H9 (cell line): Measurements from ENCODE around the gene ZWILCH. TPM values are rescaled to one million over a fixed set of nuclear protein-coding genes. Genes with fewer than 3 reads are reported as not detected.

Experiments
- DNase-seq: peaks from one replicate; pipeline ENCODE4 v3.0.0-alpha.2; 2017
- H2AFZ ChIP-seq: one replicate; pipeline ENCODE4 v1.6.1; 2013; ENCODE audit warnings: mild to moderate bottlenecking, low read length, control low read depth, moderate library complexity
- H2AK5ac ChIP-seq: 2 replicates; pipeline ENCODE4 v1.6.1; 2013; ENCODE audit warnings: low read length, control low read depth, mixed read lengths; ENCODE audit not compliant: insufficient read length
- H2BK120ac ChIP-seq: one replicate; pipeline ENCODE4 v1.6.1; 2013; ENCODE audit warnings: low read depth, mild to moderate bottlenecking, low read length, control low read depth, inconsistent platforms; ENCODE audit not compliant: poor library complexity, severe bottlenecking
- H2BK12ac ChIP-seq: 2 replicates; pipeline ENCODE4 v1.6.1; 2013; ENCODE audit warnings: low read length, control low read depth, mixed read lengths, low read depth; ENCODE audit not compliant: insufficient read length
- H2BK15ac ChIP-seq: 2 replicates; pipeline ENCODE4 v1.6.1; 2013; ENCODE audit warnings: low read depth, low read length, control low read depth
- H2BK20ac ChIP-seq: one replicate; pipeline ENCODE4 v1.6.1; 2013; ENCODE audit warnings: low read depth, mild to moderate bottlenecking, low read length, control low read depth, inconsistent platforms; ENCODE audit not compliant: poor library complexity, severe bottlenecking
- H2BK5ac ChIP-seq: 2 replicates; pipeline ENCODE4 v1.6.1; 2013; ENCODE audit warnings: low read length, control low read depth, mixed read lengths; ENCODE audit not compliant: insufficient read length
- H3K14ac ChIP-seq: 2 replicates; pipeline ENCODE4 v1.6.1; 2013; ENCODE audit warnings: low read length, control low read depth; ENCODE audit not compliant: insufficient read depth
- H3K18ac ChIP-seq: 2 replicates; pipeline ENCODE4 v1.6.1; 2013; ENCODE audit warnings: low read depth, mild to moderate bottlenecking, mixed read lengths, low read length, control low read depth; ENCODE audit not compliant: insufficient read length
- H3K23ac ChIP-seq: 2 replicates; pipeline ENCODE4 v1.6.1; 2013; ENCODE audit warnings: low read length, control low read depth, mixed read lengths, low read depth; ENCODE audit not compliant: insufficient read length
- H3K23me2 ChIP-seq: 2 replicates; pipeline ENCODE4 v1.6.1; 2013; ENCODE audit warnings: low read depth, mild to moderate bottlenecking, mixed read lengths, low read length, control low read depth; ENCODE audit not compliant: insufficient read length, poor library complexity, severe bottlenecking
- H3K27ac ChIP-seq: 2 replicates; pipeline ENCODE4 v1.5.1; 2013; ENCODE audit warnings: low read length, control low read depth, mixed read lengths, low read depth; ENCODE audit not compliant: insufficient read length
- H3K27me3 ChIP-seq: 2 replicates; pipeline ENCODE4 v1.6.1; 2013; ENCODE audit warnings: low read length, control low read depth, inconsistent platforms; ENCODE audit not compliant: insufficient read depth
- H3K4ac ChIP-seq: 2 replicates; pipeline ENCODE4 v1.6.1; 2013; ENCODE audit warnings: low read depth, mild to moderate bottlenecking, control low read depth, inconsistent platforms, low read length, moderate library complexity
- H3K4me1 ChIP-seq: 2 replicates; pipeline ENCODE4 v1.6.1; 2013; ENCODE audit warnings: low read length, control low read depth, inconsistent platforms; ENCODE audit not compliant: insufficient read depth
- H3K4me2 ChIP-seq: 2 replicates; pipeline ENCODE4 v1.6.1; 2013; ENCODE audit warnings: low read length, control low read depth, mixed read lengths; ENCODE audit not compliant: insufficient read length, insufficient read depth
- H3K56ac ChIP-seq: 2 replicates; pipeline ENCODE4 v1.6.1; 2013; ENCODE audit warnings: low read depth, mild to moderate bottlenecking, mixed read lengths, low read length, control low read depth; ENCODE audit not compliant: insufficient read length
- H3K79me1 ChIP-seq: 2 replicates; pipeline ENCODE4 v1.6.1; 2013; ENCODE audit warnings: low read depth, mild to moderate bottlenecking, moderate library complexity, low read length, control low read depth, inconsistent platforms; ENCODE audit not compliant: insufficient read depth, poor library complexity, severe bottlenecking
- H3K79me2 ChIP-seq: 2 replicates; pipeline ENCODE4 v1.6.1; 2013; ENCODE audit warnings: low read length, control low read depth, inconsistent platforms; ENCODE audit not compliant: insufficient read depth
- H3K9ac ChIP-seq: 2 replicates; pipeline ENCODE4 v1.6.1; 2013; ENCODE audit warnings: low read length, control low read depth, mixed read lengths; ENCODE audit not compliant: insufficient read length; ENCODE audit errors: extremely low read depth
- H3K9me3 ChIP-seq: one replicate; pipeline ENCODE4 v1.6.1; 2013; ENCODE audit warnings: low read depth, low read length, inconsistent platforms; ENCODE audit not compliant: control insufficient read depth
- H3T11ph ChIP-seq: one replicate; pipeline ENCODE4 v1.6.1; 2013; ENCODE audit warnings: mild to moderate bottlenecking, low read length, control low read depth, inconsistent platforms
- H4K20me1 ChIP-seq: one replicate; pipeline ENCODE4 v1.6.1; 2013; ENCODE audit not compliant: control insufficient read depth, insufficient read length, insufficient read depth
- H4K5ac ChIP-seq: 2 replicates; pipeline ENCODE4 v1.6.1; 2013; ENCODE audit warnings: low read depth, mild to moderate bottlenecking, mixed read lengths, low read length, control low read depth; ENCODE audit not compliant: insufficient read length
- H4K8ac ChIP-seq: replicated peaks from 2 replicates; pipeline ENCODE4 v1.6.1; 2013; ENCODE audit warnings: low read length, control low read depth, mixed read lengths, low read depth; ENCODE audit not compliant: insufficient read length
- H4K91ac ChIP-seq: 2 replicates; pipeline ENCODE4 v1.6.1; 2013; ENCODE audit warnings: low read depth, mild to moderate bottlenecking, moderate library complexity, mixed read lengths, low read length, control low read depth; ENCODE audit not compliant: insufficient read length
- H3K27ac Mint-ChIP-seq, 3 experiments: 2 replicates in 2 of 3; 3 replicates in 1 of 3; pipeline ENCODE4 v1.8.0; 2020 to 2021; ENCODE audit warnings: mixed read lengths in 3 of 3, mild to moderate bottlenecking in 1 of 3, moderate library complexity in 1 of 3
- H3K27me3 Mint-ChIP-seq: 2 replicates; pipeline ENCODE4 v1.8.0; 2021; ENCODE audit warnings: low read depth, mild to moderate bottlenecking, moderate library complexity, mixed read lengths
- H3K36me3 Mint-ChIP-seq, 3 experiments: 2 replicates in 2 of 3; 3 replicates in 1 of 3; pipeline ENCODE4 v1.8.0; 2020 to 2021; ENCODE audit warnings: low read depth in 3 of 3, mixed read lengths in 3 of 3; ENCODE audit not compliant: insufficient read depth in 1 of 3
- H3K4me1 Mint-ChIP-seq, 2 experiments: 2 replicates each; pipeline ENCODE4 v1.8.0; 2020; ENCODE audit warnings: mixed read lengths in 2 of 2
- H3K4me3 Mint-ChIP-seq, 2 experiments: 2 replicates in 1 of 2; 3 replicates in 1 of 2; pipeline ENCODE4 v1.8.0; 2020 to 2021; ENCODE audit warnings: mild to moderate bottlenecking in 2 of 2, mixed read lengths in 2 of 2, moderate library complexity in 1 of 2
- H3K9me3 Mint-ChIP-seq, 2 experiments: 2 replicates in 1 of 2; 3 replicates in 1 of 2; pipeline ENCODE4 v1.8.0; 2020; ENCODE audit warnings: mild to moderate bottlenecking in 2 of 2, mixed read lengths in 2 of 2, moderate library complexity in 1 of 2
- WGBS: extraction: QIAGEN DNeasy Blood & Tissue Kit; methylation state at CpG from one replicate; pipeline ENCODE4 v1.1.7; 2013; ENCODE audit warnings: missing lambda C conversion rate, low lambda C conversion rate, mixed read lengths; ENCODE audit not compliant: insufficient read length; ENCODE audit errors: extremely low coverage; 5-methylcytosine and 5-hydroxymethylcytosine counted together
- total RNA-seq: library from RNA; stranded (reverse); gene quantifications from 2 replicates; pipeline ENCODE4 v1.2.1, GENCODE V29; 2021
- TF ChIP-seq, protein P1 (sequence below): fragments of 200-600 bp; sonication (generic); conservative IDR thresholded peaks from 3 replicates; pipeline ENCODE4 v1.8.0; 2021; ENCODE audit warnings: antibody characterized with exemption, mild to moderate bottlenecking

Gene ZWILCH
- total RNA-seq, 1 experiment from 2014 or later = 47.2 TPM

DNA sequence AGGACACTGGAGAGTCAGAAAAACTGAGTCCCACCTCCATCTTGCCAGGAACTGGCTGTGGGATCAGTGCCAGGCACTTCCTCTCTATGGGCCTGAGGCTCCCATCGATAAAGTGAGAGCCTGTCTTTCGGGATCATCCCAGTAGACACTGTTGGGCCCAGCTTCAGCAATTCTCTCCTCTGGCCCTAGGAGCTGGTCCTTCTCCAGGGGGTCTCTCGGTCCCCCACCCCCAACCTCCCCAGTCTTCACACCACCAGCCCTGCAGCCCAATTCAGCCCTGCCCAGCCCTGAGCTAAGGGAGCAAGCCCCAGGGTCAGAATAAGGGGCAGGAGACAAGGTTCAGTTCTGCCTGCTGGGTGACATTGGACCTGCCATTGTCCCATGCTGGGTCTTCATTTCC is 65.2 kb downstream of the ZWILCH start:
- Mint-ChIP-seq H3K36me3 (no peaks in the 10 kb centered on the region; a peak in 1 of 7 replicates), H3K9me3 (no peaks in the 10 kb centered on the region), H3K27me3 (no peaks in the 10 kb centered on the region; the same call in 1 of the 2 replicates), H3K4me3 (no peak overlapping the region), H3K4me1 (peaks cover 14 to 19% of the 10 kb centered on the region in 2 experiments), H3K27ac (0 out of 7 replicates have a peak overlapping the region, but pooled peaks of 1 of the 3 experiments have one; percentile 49)
- Histone ChIP-seq H3K14ac (no peak overlapping the region), H3K27ac (no peak overlapping the region), H2AFZ (no peak overlapping the region), H3K9me3 (no peaks in the 10 kb centered on the region), H2BK20ac (no peak overlapping the region), H3K27me3 (no peaks in the 10 kb centered on the region), H4K5ac (no peak overlapping the region), H3K79me2 (no peaks in the 10 kb centered on the region), H3K23me2 (no peaks in the 10 kb centered on the region), H2BK120ac (no peak overlapping the region), H3K4ac (no peak overlapping the region), H3K23ac (no peak overlapping the region), H3K18ac (no peak overlapping the region), H3T11ph (no peak overlapping the region), H4K91ac (no peak overlapping the region), H3K56ac (no peak overlapping the region), H3K4me2 (no peak overlapping the region), H2BK5ac (no peak overlapping the region), H2AK5ac (no peak overlapping the region), H4K8ac (no peak overlapping the region), H3K9ac (no peak overlapping the region), H3K4me1 (peaks cover 2% of the 10 kb centered on the region; the same call in 1 of the 2 replicates), H2BK12ac (no peak overlapping the region), H3K79me1 (no peaks in the 10 kb centered on the region), H4K20me1 (no peaks in the 10 kb centered on the region), H2BK15ac (no peak overlapping the region)
- TF ChIP-seq, protein P1, sequence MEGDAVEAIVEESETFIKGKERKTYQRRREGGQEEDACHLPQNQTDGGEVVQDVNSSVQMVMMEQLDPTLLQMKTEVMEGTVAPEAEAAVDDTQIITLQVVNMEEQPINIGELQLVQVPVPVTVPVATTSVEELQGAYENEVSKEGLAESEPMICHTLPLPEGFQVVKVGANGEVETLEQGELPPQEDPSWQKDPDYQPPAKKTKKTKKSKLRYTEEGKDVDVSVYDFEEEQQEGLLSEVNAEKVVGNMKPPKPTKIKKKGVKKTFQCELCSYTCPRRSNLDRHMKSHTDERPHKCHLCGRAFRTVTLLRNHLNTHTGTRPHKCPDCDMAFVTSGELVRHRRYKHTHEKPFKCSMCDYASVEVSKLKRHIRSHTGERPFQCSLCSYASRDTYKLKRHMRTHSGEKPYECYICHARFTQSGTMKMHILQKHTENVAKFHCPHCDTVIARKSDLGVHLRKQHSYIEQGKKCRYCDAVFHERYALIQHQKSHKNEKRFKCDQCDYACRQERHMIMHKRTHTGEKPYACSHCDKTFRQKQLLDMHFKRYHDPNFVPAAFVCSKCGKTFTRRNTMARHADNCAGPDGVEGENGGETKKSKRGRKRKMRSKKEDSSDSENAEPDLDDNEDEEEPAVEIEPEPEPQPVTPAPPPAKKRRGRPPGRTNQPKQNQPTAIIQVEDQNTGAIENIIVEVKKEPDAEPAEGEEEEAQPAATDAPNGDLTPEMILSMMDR = no peak
- DNase-seq = no peak
- WGBS = no CpG with 5 or more reads among the region's 3 CpGs
